Neutrophil (primary cell): ENCODE measurements around the gene CDH15.
A peak's percentile ranks its signal among the peaks of the same experiment; 100 is the strongest.

Experiments used
- H3K27ac ChIP-seq: fragments of 200-600 bp; sonication (generic); 2 replicates; pipeline ENCODE4 v1.5.1; 2016; ENCODE audit warnings: mild to moderate bottlenecking, moderate library complexity
- H3K27me3 ChIP-seq: fragments of 200-600 bp; sonication (generic); 2 replicates; pipeline ENCODE4 v1.6.0; 2016; ENCODE audit warnings: mild to moderate bottlenecking
- H3K36me3 ChIP-seq: fragments of 200-600 bp; sonication (generic); 2 replicates; pipeline ENCODE4 v1.5.1; 2017
- H3K4me1 ChIP-seq, 2 experiments: fragments of 200-600 bp in 1 of 2; sonication (generic) in 1 of 2; 1 replicate in 1 of 2; 2 replicates in 1 of 2; pipeline versions ENCODE4 v1.5.1 to v1.6.1; 2013 to 2016; ENCODE audit warnings: low read depth in 1 of 2, low read length in 1 of 2, mild to moderate bottlenecking in 1 of 2, moderate library complexity in 1 of 2; ENCODE audit not compliant: control insufficient read depth in 1 of 2, insufficient read depth in 1 of 2
- H3K4me3 ChIP-seq, 2 experiments: fragments of 200-600 bp in 1 of 2; sonication (generic) in 1 of 2; 1 replicate in 1 of 2; 2 replicates in 1 of 2; pipeline ENCODE4 v1.5.1; 2013 to 2016; ENCODE audit warnings: low read depth in 1 of 2, low read length in 1 of 2, mild to moderate bottlenecking in 1 of 2, moderate library complexity in 1 of 2
- H3K9me3 ChIP-seq: fragments of 200-600 bp; sonication (generic); 2 replicates; pipeline ENCODE4 v1.5.1; 2016
- TF ChIP-seq, protein P1 (sequence below): fragments of 200-600 bp; sonication (generic); IDR thresholded peaks from 2 replicates; pipeline ENCODE4 v1.5.1; 2016; ENCODE audit warnings: antibody characterized with exemption

CDH15 gene

DNA sequence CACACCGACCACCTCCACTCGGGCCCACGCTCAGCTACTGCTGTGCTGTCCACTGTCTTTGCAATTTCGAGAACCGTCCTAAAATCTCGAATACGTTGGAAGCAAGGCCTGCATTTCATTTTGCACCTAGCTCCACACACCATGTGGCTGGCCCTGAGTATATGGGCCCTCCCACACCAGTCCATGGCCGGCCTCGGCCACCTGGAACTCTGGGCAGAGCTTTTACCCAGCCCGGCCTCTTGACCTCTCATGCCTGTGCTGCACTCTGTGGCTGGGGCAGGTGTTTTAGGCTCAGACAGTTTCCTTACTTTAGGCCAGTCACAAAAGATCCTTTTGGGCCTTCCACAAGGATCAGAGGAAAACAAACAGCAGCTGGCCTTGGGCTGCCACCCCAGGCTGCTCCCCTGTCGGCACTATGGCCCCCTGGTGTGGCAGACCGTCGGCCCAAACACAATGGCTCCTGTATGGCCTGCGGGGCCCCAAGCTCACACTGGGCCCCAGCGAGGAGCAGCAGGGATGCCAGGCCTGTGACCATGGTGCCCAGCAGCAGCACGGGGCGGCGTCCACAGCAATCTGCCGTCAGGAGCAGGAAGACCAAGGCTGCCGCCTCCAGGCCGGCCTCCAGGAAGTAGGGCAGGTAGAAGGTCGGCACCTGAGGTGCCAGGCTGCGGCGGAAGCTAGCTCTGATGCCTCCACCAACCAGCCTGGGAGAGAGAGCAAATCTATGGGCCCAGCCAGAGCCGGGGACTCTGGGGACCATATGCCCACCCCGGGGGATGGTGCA lies 26.3 kb downstream of the CDH15 start:
- H3K36me3 ChIP-seq: no peaks in the 10 kb centered on the region
- H3K4me3 ChIP-seq: no peak overlapping the region
- H3K27me3 ChIP-seq: peaks cover 74% of the 10 kb centered on the region
- H3K9me3 ChIP-seq: no peaks in the 10 kb centered on the region
- peaks cover 21 to 28% of the 10 kb centered on the region in 2 experiments for H3K4me1 ChIP-seq
- TF ChIP-seq, protein P1, sequence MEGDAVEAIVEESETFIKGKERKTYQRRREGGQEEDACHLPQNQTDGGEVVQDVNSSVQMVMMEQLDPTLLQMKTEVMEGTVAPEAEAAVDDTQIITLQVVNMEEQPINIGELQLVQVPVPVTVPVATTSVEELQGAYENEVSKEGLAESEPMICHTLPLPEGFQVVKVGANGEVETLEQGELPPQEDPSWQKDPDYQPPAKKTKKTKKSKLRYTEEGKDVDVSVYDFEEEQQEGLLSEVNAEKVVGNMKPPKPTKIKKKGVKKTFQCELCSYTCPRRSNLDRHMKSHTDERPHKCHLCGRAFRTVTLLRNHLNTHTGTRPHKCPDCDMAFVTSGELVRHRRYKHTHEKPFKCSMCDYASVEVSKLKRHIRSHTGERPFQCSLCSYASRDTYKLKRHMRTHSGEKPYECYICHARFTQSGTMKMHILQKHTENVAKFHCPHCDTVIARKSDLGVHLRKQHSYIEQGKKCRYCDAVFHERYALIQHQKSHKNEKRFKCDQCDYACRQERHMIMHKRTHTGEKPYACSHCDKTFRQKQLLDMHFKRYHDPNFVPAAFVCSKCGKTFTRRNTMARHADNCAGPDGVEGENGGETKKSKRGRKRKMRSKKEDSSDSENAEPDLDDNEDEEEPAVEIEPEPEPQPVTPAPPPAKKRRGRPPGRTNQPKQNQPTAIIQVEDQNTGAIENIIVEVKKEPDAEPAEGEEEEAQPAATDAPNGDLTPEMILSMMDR: no peak
- H3K27ac ChIP-seq: no peak overlapping the region

- no peaks in the 10 kb centered on the region for H3K36me3 ChIP-seq
- H3K27me3 ChIP-seq: peaks cover 75% of the 10 kb centered on the region
- H3K9me3 ChIP-seq: no peaks in the 10 kb centered on the region
- H3K4me1 ChIP-seq: peaks cover 21 to 28% of the 10 kb centered on the region in 2 experiments
- no peak overlapping the region for H3K4me3 ChIP-seq
- TF ChIP-seq, protein P1: no peak
- no peak overlapping the region for H3K27ac ChIP-seq
Measured at GRCh38 chr16:89198417-89199240, 27.1 kb downstream of the CDH15 start.

GRCh38 chr16:89199241-89200123 lies 27.9 kb downstream of the CDH15 start:
- Histone ChIP-seq H3K4me3 (no peak overlapping the region), H3K4me1 (peaks cover 21 to 28% of the 10 kb centered on the region in 2 experiments), H3K27me3 (peaks cover 75% of the 10 kb centered on the region), H3K9me3 (no peaks in the 10 kb centered on the region), H3K36me3 (no peaks in the 10 kb centered on the region), H3K27ac (no peak overlapping the region)
- TF ChIP-seq, protein P1: no peak

DNA sequence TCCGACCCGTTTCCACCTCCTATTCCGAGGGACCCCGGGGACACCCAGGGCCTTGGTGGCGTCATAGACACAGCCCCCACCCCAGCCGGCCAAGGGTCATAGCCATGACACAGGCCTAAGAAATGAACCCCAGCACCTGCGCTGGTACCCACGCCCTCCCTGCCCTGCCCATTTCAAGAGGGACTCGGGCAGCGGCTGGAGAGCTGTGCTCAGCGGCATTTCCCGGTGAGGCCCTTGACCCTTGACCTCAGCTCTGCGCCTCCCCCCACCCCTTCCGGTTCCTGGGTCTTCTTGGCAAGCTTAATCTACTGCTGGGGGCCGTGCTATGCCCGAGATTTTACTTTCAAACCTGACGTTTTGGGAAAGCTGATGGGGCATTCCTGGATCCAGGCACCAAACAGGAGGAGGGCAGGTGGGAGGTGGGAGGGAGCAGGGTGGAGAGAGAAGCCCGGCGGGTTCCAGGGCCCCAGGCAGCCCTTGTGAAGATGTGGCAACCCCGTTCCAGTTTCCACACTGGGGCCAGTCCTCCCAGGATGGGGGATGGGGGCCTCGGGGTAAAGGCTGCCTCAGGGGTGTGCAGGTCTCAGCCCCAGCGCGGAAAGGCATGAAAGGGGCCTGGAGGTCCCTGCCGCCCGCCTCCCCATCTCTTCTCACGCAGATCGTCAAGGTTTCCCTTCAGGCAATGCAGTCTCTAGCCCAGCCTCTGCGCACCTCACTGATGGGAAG lies 28.7 kb downstream of the CDH15 start, which contains the start of gene SLC22A31:
SLC22A31 (minus strand) TSS at position 414 of the 726 bp plus-strand sequence; CDS start at position 378, 36 bp downstream.
- peak within 1 kb of the TSS; percentile 47 to 54 for H3K4me3 ChIP-seq
- peaks cover 74% of the 10 kb centered on the region for H3K27me3 ChIP-seq

More for the DNA sequence above, 28.7 kb downstream of the CDH15 start, which contains the start of gene SLC22A31:
- no peaks in the 10 kb centered on the region for H3K9me3 ChIP-seq
- TF ChIP-seq, protein P1: no peak
- H3K27ac ChIP-seq: no peak within 1 kb of the TSS
- H3K36me3 ChIP-seq: no peaks in the 10 kb centered on the region
- peaks cover 21 to 28% of the 10 kb centered on the region in 2 experiments for H3K4me1 ChIP-seq
